GM20000 (cell line): Measurements from ENCODE around the gene OLFM1.

Source experiments
- DNase-seq: peaks from one replicate; pipeline ENCODE4 v3.0.0; 2012; ENCODE audit warnings: low spot score
- TF ChIP-seq, protein P1 (sequence below): IDR thresholded peaks from 2 replicates; pipeline ENCODE4 v1.5.1; 2012; ENCODE audit warnings: mild to moderate bottlenecking, control low read depth; ENCODE audit errors: extremely low read depth, missing control alignments

Gene OLFM1

DNA sequence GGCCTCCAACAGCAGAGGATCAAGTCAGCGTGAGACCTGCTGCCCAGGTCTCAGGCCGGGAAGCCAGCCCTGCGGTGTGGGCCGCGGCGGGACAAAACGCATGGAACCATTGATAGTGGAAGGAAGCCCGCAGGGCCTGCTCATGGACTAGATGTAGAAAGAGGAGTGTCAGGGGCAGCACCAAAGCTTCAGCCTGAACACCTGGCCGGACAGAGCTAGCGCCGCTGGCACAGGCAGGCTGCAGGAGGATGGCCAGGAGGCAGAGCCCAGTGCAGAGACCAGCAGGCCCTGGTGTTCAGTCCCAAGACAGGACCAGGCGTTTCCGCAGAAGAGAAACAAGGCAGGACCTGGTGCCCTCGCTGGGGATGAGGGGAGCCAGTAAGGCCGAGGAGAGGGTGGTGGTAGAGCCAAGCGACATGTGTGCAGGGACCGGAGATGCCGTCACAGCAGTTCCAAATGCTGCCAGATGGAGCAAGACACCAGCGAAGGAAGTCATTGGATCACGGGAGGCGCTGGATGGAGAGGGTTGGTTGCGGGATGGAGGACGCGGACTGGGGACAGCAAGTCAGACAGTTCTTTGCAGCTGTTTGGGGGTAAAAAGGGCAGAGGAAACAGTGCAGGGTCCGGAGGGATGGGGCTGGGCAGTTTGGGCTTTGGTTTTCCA, 42.1 kb upstream of the OLFM1 start:
- DNase-seq: no peak
- TF ChIP-seq, protein P1, sequence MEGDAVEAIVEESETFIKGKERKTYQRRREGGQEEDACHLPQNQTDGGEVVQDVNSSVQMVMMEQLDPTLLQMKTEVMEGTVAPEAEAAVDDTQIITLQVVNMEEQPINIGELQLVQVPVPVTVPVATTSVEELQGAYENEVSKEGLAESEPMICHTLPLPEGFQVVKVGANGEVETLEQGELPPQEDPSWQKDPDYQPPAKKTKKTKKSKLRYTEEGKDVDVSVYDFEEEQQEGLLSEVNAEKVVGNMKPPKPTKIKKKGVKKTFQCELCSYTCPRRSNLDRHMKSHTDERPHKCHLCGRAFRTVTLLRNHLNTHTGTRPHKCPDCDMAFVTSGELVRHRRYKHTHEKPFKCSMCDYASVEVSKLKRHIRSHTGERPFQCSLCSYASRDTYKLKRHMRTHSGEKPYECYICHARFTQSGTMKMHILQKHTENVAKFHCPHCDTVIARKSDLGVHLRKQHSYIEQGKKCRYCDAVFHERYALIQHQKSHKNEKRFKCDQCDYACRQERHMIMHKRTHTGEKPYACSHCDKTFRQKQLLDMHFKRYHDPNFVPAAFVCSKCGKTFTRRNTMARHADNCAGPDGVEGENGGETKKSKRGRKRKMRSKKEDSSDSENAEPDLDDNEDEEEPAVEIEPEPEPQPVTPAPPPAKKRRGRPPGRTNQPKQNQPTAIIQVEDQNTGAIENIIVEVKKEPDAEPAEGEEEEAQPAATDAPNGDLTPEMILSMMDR: no peak

DNA sequence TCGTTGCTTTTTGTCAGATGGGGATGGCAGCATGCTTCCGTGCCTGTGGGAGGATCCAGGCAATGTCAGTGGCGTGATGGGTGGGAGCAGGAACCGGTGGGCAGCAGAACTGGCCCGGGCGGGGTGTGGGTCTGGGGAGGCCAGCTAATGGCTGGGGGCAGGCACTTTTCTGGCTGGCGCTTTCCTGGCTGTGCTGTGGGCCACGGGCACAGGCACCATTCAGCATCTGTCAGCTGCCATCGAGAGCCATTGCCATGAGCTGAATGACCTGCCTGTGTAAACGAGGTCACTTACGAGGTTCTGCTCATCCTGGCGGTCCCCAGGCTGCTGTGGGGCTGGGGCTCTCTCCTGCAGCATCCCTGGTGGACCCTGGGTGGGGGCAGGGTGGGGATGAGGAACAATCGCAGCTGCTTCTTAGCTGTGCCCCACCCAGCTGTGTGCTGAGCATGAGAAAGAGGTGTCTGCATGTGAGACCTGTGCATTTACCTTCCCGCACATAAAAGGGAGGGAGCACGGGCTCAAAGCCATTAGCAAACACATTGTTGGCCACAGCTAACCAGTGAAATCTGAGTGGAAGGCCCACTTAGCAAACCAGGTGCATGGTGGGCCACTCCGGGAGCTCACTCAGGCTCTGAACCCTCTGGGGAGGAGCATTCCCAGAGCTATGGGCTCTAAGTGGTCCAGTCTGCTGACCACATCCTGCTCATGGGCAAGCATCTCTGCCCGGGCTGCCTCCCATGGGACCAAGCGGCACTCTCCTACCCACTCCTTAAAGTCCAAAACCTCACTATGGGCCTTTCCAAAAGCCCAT, 41.3 kb upstream of the OLFM1 start:
- no peak for DNase-seq
- TF ChIP-seq, protein P1: no peak

GRCh38 chr9:135046739-135047350, 40.6 kb upstream of the OLFM1 start:
- TF ChIP-seq, protein P1: no peak
- DNase-seq: no peak

GRCh38 chr9:135047521-135047920, 39.9 kb upstream of the OLFM1 start:
- TF ChIP-seq, protein P1: no peak
- no peak for DNase-seq

- no peak for DNase-seq
- TF ChIP-seq, protein P1: no peak
These were observed 39.3 kb upstream of the OLFM1 start for GRCh38 chr9:135048046-135048757.

DNA sequence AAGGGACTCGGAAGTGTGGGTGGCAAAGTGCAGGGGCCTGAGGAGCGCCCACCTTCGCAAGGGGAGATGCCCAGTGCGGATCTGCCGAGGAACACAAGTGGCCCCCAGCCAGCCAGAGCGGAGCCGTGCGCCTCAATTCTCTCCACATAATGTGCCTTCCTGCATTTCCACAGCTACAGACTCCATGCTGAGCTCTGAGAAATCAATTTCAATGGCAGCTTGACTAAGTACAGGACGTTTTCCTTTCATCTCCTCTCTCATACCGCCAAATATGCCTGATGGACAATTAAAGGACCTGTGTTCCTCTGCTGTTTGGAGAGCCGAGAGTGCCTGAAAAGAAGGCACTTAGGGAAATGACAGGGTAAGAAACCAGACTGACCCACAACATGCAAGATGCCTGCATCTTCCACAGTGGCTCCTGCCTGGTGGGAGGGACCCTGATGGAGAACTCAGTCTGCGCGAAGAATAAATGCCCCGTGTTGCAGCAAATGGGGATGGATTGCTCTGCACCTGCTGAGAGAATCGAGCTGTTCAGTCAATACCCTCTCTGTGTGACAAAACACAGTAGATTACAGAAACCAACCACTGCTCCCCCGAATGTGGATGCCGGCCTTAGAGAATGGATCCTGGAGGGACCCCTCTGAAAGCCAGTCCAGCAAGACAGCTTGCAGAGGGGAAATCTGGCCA, 38.6 kb upstream of the OLFM1 start:
- DNase-seq: no peak
- TF ChIP-seq, protein P1: no peak
